Esophagus squamous epithelium (tissue), 5 donors: Measurements from ENCODE around the gene SORCS1. TPM values are rescaled to one million over a fixed set of nuclear protein-coding genes. Genes with fewer than 3 reads are reported as not detected.

Experiments used
- DNase-seq: peaks from one replicate; lab custom pipeline; 2025; lab: John Stamatoyannopoulos, UW
- H3K27ac ChIP-seq, 4 donors: fragments of 200-600 bp; sonication (generic); one replicate each; pipeline ENCODE4 v1.5.1; 2016 to 2019; ENCODE audit warnings: mild to moderate bottlenecking in 1 of 4
- H3K27me3 ChIP-seq, 4 donors: fragments of 200-600 bp; sonication (generic); 1 replicate in 3 of 4; 2 replicates in 1 of 4; pipeline versions ENCODE4 v1.5.1 to v1.6.0; 2017 to 2021; ENCODE audit warnings: antibody characterized with exemption in 1 of 4
- H3K36me3 ChIP-seq, 3 donors: fragments of 200-600 bp; sonication (generic); one replicate each; pipeline ENCODE4 v1.5.1; 2016 to 2019
- H3K4me1 ChIP-seq, 3 donors: fragments of 200-600 bp; sonication (generic); one replicate each; pipeline ENCODE4 v1.5.1; 2017 to 2019
- H3K4me3 ChIP-seq, 4 donors: fragments of 200-600 bp; sonication (generic); 1 replicate in 3 of 4; 2 replicates in 1 of 4; pipeline ENCODE4 v1.5.1; 2016 to 2019; ENCODE audit warnings: mild to moderate bottlenecking in 2 of 4, moderate library complexity in 1 of 4
- H3K9me3 ChIP-seq, 3 donors: fragments of 200-600 bp; sonication (generic); one replicate each; pipeline ENCODE4 v1.5.1; 2016 to 2019
- POLR2A ChIP-seq, 4 donors: fragments of 450-650 bp; IDR thresholded peaks; one replicate each; pipeline ENCODE4 v1.6.1; 2017; ENCODE audit warnings: antibody characterized with exemption in 4 of 4, mild to moderate bottlenecking in 4 of 4, moderate library complexity in 3 of 4
- WGBS, 2 donors: methylation state at CpG; one replicate each; pipeline ENCODE4 v1.1.5; 2018; 5-methylcytosine and 5-hydroxymethylcytosine counted together
- intact Hi-C: fragments of 100-400 bp; cut with DNase I; formaldehyde crosslinking; loops from one replicate; pipeline ENCODE4 v1.15.0; 2022
- total RNA-seq, 4 donors: library from RNA; depleted of rRNA; stranded (reverse); fragments of >200 nt; gene quantifications; one replicate each; pipeline ENCODE4 v1.1.0, GENCODE V29; 2016
- TF ChIP-seq, protein P1 (sequence below), 6 experiments: fragments of 450-650 bp in 4 of 6; fragments of 200-600 bp in 2 of 6; sonication (generic) in 2 of 6; IDR thresholded peaks; one replicate each; pipeline ENCODE4 v1.5.1; 2016 to 2019; ENCODE audit warnings: antibody characterized with exemption in 6 of 6, mild to moderate bottlenecking in 4 of 6, moderate library complexity in 4 of 6
- donor health status: DM: yes; HTN: yes; CAD: no.

The SORCS1 gene
- total RNA-seq, 4 donors from 2014 or later: 0.88 to 4.8 (median 1.4) TPM; not detected in 1

DNA sequence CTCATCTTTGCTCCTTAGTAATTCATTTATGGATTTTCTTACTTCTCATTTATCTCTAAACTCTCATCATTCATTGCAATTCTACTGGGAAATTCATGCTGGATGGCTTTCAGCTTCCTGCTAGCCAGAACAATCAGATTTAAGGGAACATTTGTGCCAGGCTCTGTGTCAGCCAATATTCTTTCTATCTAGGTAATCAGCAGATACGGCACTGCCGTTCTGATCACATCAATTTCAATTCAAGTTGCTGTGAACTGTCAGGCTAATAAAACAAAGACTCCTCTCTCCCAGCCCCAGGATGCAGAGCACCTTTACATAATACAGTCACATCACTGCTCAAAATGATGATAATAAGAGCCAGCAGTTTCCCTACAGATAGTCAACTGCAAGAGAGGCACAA, 468.3 kb downstream of the SORCS1 start:
- no peaks in the 10 kb centered on the region for H3K4me1 ChIP-seq
- H3K27me3 ChIP-seq: no peaks in the 10 kb centered on the region
- DNase-seq: no peak
- TF ChIP-seq, protein P1, sequence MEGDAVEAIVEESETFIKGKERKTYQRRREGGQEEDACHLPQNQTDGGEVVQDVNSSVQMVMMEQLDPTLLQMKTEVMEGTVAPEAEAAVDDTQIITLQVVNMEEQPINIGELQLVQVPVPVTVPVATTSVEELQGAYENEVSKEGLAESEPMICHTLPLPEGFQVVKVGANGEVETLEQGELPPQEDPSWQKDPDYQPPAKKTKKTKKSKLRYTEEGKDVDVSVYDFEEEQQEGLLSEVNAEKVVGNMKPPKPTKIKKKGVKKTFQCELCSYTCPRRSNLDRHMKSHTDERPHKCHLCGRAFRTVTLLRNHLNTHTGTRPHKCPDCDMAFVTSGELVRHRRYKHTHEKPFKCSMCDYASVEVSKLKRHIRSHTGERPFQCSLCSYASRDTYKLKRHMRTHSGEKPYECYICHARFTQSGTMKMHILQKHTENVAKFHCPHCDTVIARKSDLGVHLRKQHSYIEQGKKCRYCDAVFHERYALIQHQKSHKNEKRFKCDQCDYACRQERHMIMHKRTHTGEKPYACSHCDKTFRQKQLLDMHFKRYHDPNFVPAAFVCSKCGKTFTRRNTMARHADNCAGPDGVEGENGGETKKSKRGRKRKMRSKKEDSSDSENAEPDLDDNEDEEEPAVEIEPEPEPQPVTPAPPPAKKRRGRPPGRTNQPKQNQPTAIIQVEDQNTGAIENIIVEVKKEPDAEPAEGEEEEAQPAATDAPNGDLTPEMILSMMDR (IDR thresholded peaks at IDR 0.05): no peak
- no peak for TF ChIP-seq POLR2A (IDR thresholded peaks at IDR 0.05)
- intact Hi-C loops: no loop called here
- H3K4me3 ChIP-seq: no peak overlapping the region
- no peaks in the 10 kb centered on the region for H3K9me3 ChIP-seq
- no peak overlapping the region for H3K27ac ChIP-seq
- no peaks in the 10 kb centered on the region for H3K36me3 ChIP-seq
- WGBS, 2 donors: 50 to 100% methylated on average over 2 of the region's 2 CpGs

DNA sequence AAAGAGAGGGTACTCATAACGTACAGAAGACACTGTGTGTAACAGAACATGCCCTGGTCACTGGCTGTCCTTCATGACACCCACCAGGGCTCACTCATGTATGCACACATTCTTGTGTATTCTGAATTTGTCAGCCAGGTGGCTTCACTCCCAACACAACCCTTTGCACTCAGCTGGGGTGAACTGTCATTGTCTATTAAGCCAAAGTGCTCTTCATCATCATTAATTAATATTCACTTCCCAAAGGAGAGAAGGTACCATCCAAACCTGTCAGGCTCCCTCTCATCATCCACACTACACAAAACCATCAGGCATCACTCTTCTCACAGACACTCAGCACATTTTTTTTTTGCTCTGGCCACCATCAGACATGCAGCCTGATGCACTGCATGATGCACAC, 469.8 kb downstream of the SORCS1 start:
- H3K4me1 ChIP-seq: no peaks in the 10 kb centered on the region
- intact Hi-C loops: no loop called here
- DNase-seq: no peak
- 18 to 50% methylated on average over 1 of the region's 1 CpG for WGBS, 2 donors
- no peaks in the 10 kb centered on the region for H3K36me3 ChIP-seq
- H3K27me3 ChIP-seq: no peaks in the 10 kb centered on the region
- no peak overlapping the region for H3K27ac ChIP-seq
- H3K9me3 ChIP-seq: no peaks in the 10 kb centered on the region
- TF ChIP-seq, protein P1 (IDR thresholded peaks at IDR 0.05): no peak
- TF ChIP-seq POLR2A (IDR thresholded peaks at IDR 0.05): no peak
- no peak overlapping the region for H3K4me3 ChIP-seq

DNA sequence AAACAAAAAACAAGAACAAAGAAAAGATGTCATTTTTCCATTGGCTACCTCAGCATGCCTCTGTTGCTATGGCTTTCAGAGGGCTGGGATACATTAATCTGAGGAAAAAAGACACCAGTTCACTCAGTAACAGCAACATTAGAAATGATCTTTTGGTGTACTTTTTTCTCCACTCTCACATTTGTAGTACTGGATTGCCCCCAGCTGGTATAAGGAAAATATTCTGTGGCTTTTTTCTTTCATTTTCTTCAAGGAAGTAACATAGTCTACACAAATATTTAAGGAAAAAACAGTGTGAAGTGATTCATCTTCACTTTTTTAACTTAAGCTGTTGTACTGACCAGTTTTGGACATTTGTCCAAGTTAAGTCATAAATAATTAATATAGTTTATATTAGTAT, 482.3 kb downstream of the SORCS1 start:
- TF ChIP-seq, protein P1 (IDR thresholded peaks at IDR 0.05): no peak
- TF ChIP-seq POLR2A (IDR thresholded peaks at IDR 0.05): no peak
- intact Hi-C loops: no loop called here
- H3K27ac ChIP-seq: no peak overlapping the region
- DNase-seq: no peak
- no peaks in the 10 kb centered on the region for H3K4me1 ChIP-seq
- H3K9me3 ChIP-seq: no peaks in the 10 kb centered on the region
- no peak overlapping the region for H3K4me3 ChIP-seq
- no peaks in the 10 kb centered on the region for H3K27me3 ChIP-seq
- no peaks in the 10 kb centered on the region for H3K36me3 ChIP-seq

DNA sequence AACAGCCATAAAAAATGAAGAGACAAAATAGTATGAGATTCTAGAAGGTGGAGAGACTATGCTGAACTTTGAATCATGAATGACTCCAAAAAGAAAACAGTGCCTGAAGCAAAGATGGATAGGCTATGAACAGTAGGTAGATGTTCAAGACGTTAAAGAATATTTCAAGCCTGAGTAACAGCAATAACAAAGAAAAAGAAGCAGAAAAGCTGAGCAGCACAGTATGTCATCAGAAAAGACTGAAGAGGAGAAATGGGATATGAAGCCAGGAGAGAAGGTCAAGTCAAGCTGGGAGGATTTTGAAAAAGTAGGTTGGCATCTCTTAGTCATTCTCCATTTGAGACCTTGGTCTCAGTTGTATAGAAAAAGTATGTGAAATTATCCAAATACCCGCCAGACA, 484.4 kb downstream of the SORCS1 start:
- intact Hi-C loops: no loop called here
- H3K4me1 ChIP-seq: no peaks in the 10 kb centered on the region
- H3K9me3 ChIP-seq: no peaks in the 10 kb centered on the region
- WGBS, 2 donors: 63 to 65% methylated on average over 2 of the region's 2 CpGs
- H3K36me3 ChIP-seq: no peaks in the 10 kb centered on the region
- no peak for DNase-seq
- no peaks in the 10 kb centered on the region for H3K27me3 ChIP-seq
- H3K4me3 ChIP-seq: no peak overlapping the region
- TF ChIP-seq, protein P1 (IDR thresholded peaks at IDR 0.05): no peak
- no peak for TF ChIP-seq POLR2A (IDR thresholded peaks at IDR 0.05)
- no peak overlapping the region for H3K27ac ChIP-seq

DNA sequence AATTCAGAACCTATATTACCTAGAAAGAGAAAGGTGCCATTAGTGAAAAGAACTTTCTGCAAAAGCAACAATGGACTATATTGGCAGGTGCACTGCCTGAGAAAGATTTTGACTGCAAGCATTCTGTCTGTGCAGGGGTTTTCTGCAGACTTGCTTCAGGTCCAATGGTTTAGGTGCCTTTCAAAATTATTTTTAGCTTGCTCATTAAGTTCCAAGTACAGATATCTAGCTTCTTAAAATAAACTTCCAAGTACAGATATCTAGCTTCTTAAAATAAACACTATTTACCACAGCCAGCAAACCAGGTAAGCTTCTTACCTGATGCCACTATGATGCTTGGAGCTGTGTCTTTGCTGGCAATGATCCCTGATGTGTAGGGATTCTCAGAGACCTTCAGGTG, 485.2 kb downstream of the SORCS1 start:
- no peak for DNase-seq
- Histone ChIP-seq H3K9me3 (no peaks in the 10 kb centered on the region), H3K36me3 (no peaks in the 10 kb centered on the region), H3K27ac (no peak overlapping the region), H3K4me3 (no peak overlapping the region), H3K4me1 (no peaks in the 10 kb centered on the region), H3K27me3 (no peaks in the 10 kb centered on the region)
- no peak for TF ChIP-seq POLR2A (IDR thresholded peaks at IDR 0.05)
- TF ChIP-seq, protein P1 (IDR thresholded peaks at IDR 0.05): no peak
- intact Hi-C loops: no loop called here
